CD14-positive monocyte (primary cell): ENCODE results near the gene ZNF585A. TPM values are rescaled to one million over a fixed set of nuclear protein-coding genes. Genes with fewer than 3 reads are reported as not detected.
"Not testable (repeated sequence)": the region's sequence is repeated elsewhere in the genome, so short reads cannot be mapped to it uniquely, and the experiment has no call there.

Source experiments
- DNase-seq, 3 donors: peaks; one replicate each; pipeline ENCODE4 v3.0.0-alpha.2; 2011 to 2022
- H2AFZ ChIP-seq: 2 replicates; pipeline ENCODE4 v1.6.0; 2012; ENCODE audit warnings: mild to moderate bottlenecking, low read depth, low read length, inconsistent platforms; ENCODE audit not compliant: insufficient read depth, poor library complexity, severe bottlenecking
- H3K27ac ChIP-seq, 2 donors: 1 replicate in 1 of 2; 2 replicates in 1 of 2; pipeline ENCODE4 v1.5.1; 2012 to 2013; ENCODE audit warnings: low read length in 2 of 2, control low read depth in 1 of 2, inconsistent platforms in 1 of 2, low read depth in 1 of 2, mild to moderate bottlenecking in 1 of 2
- H3K27me3 ChIP-seq, 2 donors: one replicate each; pipeline versions ENCODE4 v1.6.0 to v1.6.1; 2011 to 2013; ENCODE audit warnings: low read length in 2 of 2; ENCODE audit not compliant: control insufficient read depth in 2 of 2, insufficient read depth in 2 of 2
- H3K36me3 ChIP-seq, 2 donors: replicated peaks in 1 of 2; 1 replicate in 1 of 2; 2 replicates in 1 of 2; pipeline versions ENCODE4 v1.5.1 to v1.6.1; 2012 to 2013; ENCODE audit warnings: low read length in 2 of 2, control low read depth in 1 of 2, inconsistent platforms in 1 of 2, mild to moderate bottlenecking in 1 of 2; ENCODE audit not compliant: insufficient read depth in 2 of 2, control insufficient read depth in 1 of 2
- H3K4me1 ChIP-seq, 2 donors: 1 replicate in 1 of 2; 2 replicates in 1 of 2; pipeline versions ENCODE4 v1.5.1 to v1.6.1; 2012 to 2013; ENCODE audit warnings: low read length in 2 of 2, control low read depth in 1 of 2, inconsistent platforms in 1 of 2, mild to moderate bottlenecking in 1 of 2, moderate library complexity in 1 of 2; ENCODE audit not compliant: insufficient read depth in 2 of 2, control insufficient read depth in 1 of 2
- H3K4me2 ChIP-seq: replicated peaks from 2 replicates; pipeline ENCODE3; 2012; ENCODE audit warnings: low read length, moderate library complexity, mild to moderate bottlenecking; ENCODE audit not compliant: poor library complexity, severe bottlenecking; ENCODE audit errors: extremely low read depth
- H3K4me3 ChIP-seq, 3 experiments: fragments of 200-600 bp in 1 of 3; sonication (generic) in 1 of 3; replicated peaks in 1 of 3; 1 replicate in 2 of 3; 2 replicates in 1 of 3; pipeline ENCODE4 v1.5.1; 2011 to 2013; ENCODE audit warnings: low read length in 3 of 3, mild to moderate bottlenecking in 3 of 3, control low read depth in 2 of 3, low read depth in 2 of 3, inconsistent platforms in 1 of 3, moderate library complexity in 1 of 3
- H3K79me2 ChIP-seq: 2 replicates; pipeline ENCODE4 v1.6.0; 2012; ENCODE audit warnings: mild to moderate bottlenecking, control low read depth, inconsistent platforms, low read length, moderate library complexity; ENCODE audit not compliant: insufficient read depth
- H3K9ac ChIP-seq: 2 replicates; pipeline ENCODE4 v1.6.0; 2017; ENCODE audit warnings: low read length, mild to moderate bottlenecking; ENCODE audit not compliant: insufficient read depth, poor library complexity, severe bottlenecking
- H3K9me3 ChIP-seq, 2 donors: replicated peaks in 1 of 2; 1 replicate in 1 of 2; 2 replicates in 1 of 2; pipeline versions ENCODE4 v1.5.1 to v1.6.1; 2012 to 2013; ENCODE audit warnings: low read length in 2 of 2, control low read depth in 1 of 2; ENCODE audit not compliant: control insufficient read depth in 1 of 2, insufficient read depth in 1 of 2
- H4K20me1 ChIP-seq: 2 replicates; pipeline ENCODE4 v1.6.0; 2012; ENCODE audit warnings: mild to moderate bottlenecking, low read length, control low read depth, moderate library complexity; ENCODE audit not compliant: insufficient read depth
- H3K27ac Mint-ChIP-seq, 7 donors: one replicate each; pipeline ENCODE4 v1.8.0; 2020; ENCODE audit warnings: mild to moderate bottlenecking in 7 of 7, mixed read lengths in 7 of 7, moderate library complexity in 6 of 7, inconsistent platforms in 2 of 7
- H3K27me3 Mint-ChIP-seq, 3 donors: one replicate each; pipeline ENCODE4 v1.8.0; 2021 to 2022; ENCODE audit warnings: low read depth in 3 of 3, mild to moderate bottlenecking in 3 of 3, mixed read lengths in 3 of 3, moderate library complexity in 3 of 3, inconsistent platforms in 1 of 3
- H3K36me3 Mint-ChIP-seq, 2 donors: one replicate each; pipeline ENCODE4 v1.8.0; 2020; ENCODE audit warnings: mixed read lengths in 2 of 2, inconsistent platforms in 1 of 2, mild to moderate bottlenecking in 1 of 2
- H3K4me1 Mint-ChIP-seq: one replicate; pipeline ENCODE4 v1.8.0; 2020; ENCODE audit warnings: mild to moderate bottlenecking, mixed read lengths
- H3K4me3 Mint-ChIP-seq, 2 donors: one replicate each; pipeline ENCODE4 v1.8.0; 2020; ENCODE audit warnings: mild to moderate bottlenecking in 2 of 2, mixed read lengths in 2 of 2, moderate library complexity in 1 of 2
- H3K9me3 Mint-ChIP-seq, 7 donors: one replicate each; pipeline ENCODE4 v1.8.0; 2020 to 2022; ENCODE audit warnings: mixed read lengths in 7 of 7, mild to moderate bottlenecking in 6 of 7, moderate library complexity in 6 of 7, inconsistent platforms in 2 of 7
- CTCF ChIP-seq: fragments of 200-600 bp; IDR thresholded peaks from one replicate; pipeline ENCODE4 v1.8.0; 2022; ENCODE audit warnings: antibody characterized with exemption, mild to moderate bottlenecking
- WGBS: methylation state at CpG from one replicate; pipeline ENCODE4 v1.1.5; 2013; ENCODE audit warnings: missing lambda C conversion rate; ENCODE audit not compliant: insufficient coverage; 5-methylcytosine and 5-hydroxymethylcytosine counted together
- intact Hi-C, 2 donors: fragments of 100-400 bp; cut with micrococcal nuclease; formaldehyde crosslinking; loops; one replicate each; pipeline versions ENCODE4 v1.15.0 to v1.15.1; 2023
- polyA plus RNA-seq, 3 donors: library from polyadenylated mRNA; depleted of rRNA in 1 of 3; unstranded in 2 of 3; stranded (reverse) in 1 of 3; fragments of 300-500 nt in 2 of 3; fragments of >200 nt in 1 of 3; fragmentation: Illumina TruSeq in 2 of 3; gene quantifications; 1 replicate in 2 of 3; 2 replicates in 1 of 3; pipeline ENCODE4 v1.2.3, GENCODE V29; 2012 to 2021

Gene ZNF585A
- polyA plus RNA-seq, 3 donors: 6.4 to 25.5 (median 23.2) TPM

DNA sequence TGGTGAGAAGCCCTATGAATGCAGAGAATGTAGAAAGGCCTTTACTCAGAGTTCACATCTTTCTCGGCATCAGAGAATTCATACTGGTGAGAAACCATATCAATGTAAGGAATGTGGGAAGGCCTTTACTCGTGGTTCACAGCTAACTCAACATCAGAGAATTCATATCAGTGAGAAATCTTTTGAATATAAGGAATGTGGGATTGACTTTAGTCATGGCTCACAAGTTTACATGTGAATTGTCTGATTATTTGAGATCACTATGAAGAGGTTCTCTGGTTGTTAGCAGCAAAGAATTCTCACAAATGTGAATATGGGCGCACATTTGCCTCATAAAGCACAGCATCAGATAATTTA is 43.7 kb downstream of the ZNF585A start:
- Histone ChIP-seq H3K36me3 (peaks cover 0 to 22% of the 10 kb centered on the region in 2 donors), H4K20me1 (no peaks in the 10 kb centered on the region), H3K9ac (no peak overlapping the region), H3K27ac (no peak overlapping the region), H3K4me1 (no peaks in the 10 kb centered on the region), H3K79me2 (no peaks in the 10 kb centered on the region), H3K9me3 (peaks cover 45 to 100% of the 10 kb centered on the region in 2 donors), H2AFZ (no peak overlapping the region), H3K27me3 (no peaks in the 10 kb centered on the region), H3K4me3 (peak overlapping the region in 1 of 3 experiments; percentile 43), H3K4me2 (no peak overlapping the region)
- no CpG with 5 or more reads among the region's 3 CpGs for WGBS
- intact Hi-C loops: no loop called here
- Mint-ChIP-seq H3K4me3 (no peak overlapping the region), H3K27ac (no peak overlapping the region), H3K4me1 (no peaks in the 10 kb centered on the region), H3K27me3 (no peaks in the 10 kb centered on the region), H3K36me3 (peaks cover 4 to 9% of the 10 kb centered on the region in 2 donors), H3K9me3 (peaks cover 62 to 97% (median 88%) of the 10 kb centered on the region in 7 donors)
- TF ChIP-seq CTCF: no peak
- DNase-seq: no peak

GRCh38 chr19:37127999-37128820 is 44.3 kb downstream of the ZNF585A start:
- H3K4me1 Mint-ChIP-seq: no peaks in the 10 kb centered on the region
- Histone ChIP-seq H3K4me2 (no peak overlapping the region), H3K36me3 (peaks cover 0 to 22% of the 10 kb centered on the region in 2 donors), H3K4me3 (peak overlapping the region in 1 of 3 experiments; percentile 43), H3K9ac (no peak overlapping the region), H3K79me2 (no peaks in the 10 kb centered on the region), H3K4me1 (no peaks in the 10 kb centered on the region), H4K20me1 (no peaks in the 10 kb centered on the region), H3K27ac (no peak overlapping the region), H3K9me3 (peaks cover 45 to 100% of the 10 kb centered on the region in 2 donors), H3K27me3 (no peaks in the 10 kb centered on the region), H2AFZ (no peak overlapping the region)
- WGBS: no CpG with 5 or more reads among the region's 12 CpGs
- no peak for DNase-seq
- peaks cover 56 to 97% (median 88%) of the 10 kb centered on the region in 7 donors for H3K9me3 Mint-ChIP-seq
- H3K27ac Mint-ChIP-seq: no peak overlapping the region
- H3K36me3 Mint-ChIP-seq: peaks cover 4 to 9% of the 10 kb centered on the region in 2 donors
- H3K27me3 Mint-ChIP-seq: no peaks in the 10 kb centered on the region
- no peak for TF ChIP-seq CTCF
- intact Hi-C loops: no loop called here
- H3K4me3 Mint-ChIP-seq: no peak overlapping the region

DNA sequence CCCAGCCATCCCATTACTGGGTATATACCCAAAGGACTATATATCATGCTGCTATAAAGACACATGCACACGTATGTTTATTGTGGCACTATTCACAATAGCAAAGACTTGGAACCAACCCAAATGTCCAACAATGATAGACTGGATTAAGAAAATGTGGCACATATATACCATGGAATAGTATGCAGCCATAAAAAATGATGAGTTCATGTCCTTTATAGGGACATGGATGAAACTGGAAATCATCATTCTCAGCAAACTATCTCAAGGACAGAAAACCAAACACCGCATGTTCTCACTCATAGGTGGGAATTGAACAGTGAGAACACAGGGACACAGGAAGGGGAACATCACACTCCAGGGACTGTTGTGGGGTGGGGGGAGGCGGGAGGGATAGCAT is 50.4 kb downstream of the ZNF585A start:
- DNase-seq, H2AFZ ChIP-seq, H3K9ac ChIP-seq, H3K27me3 Mint-ChIP-seq, H3K4me1 Mint-ChIP-seq, H3K4me1 ChIP-seq, H3K36me3 Mint-ChIP-seq, H3K4me3 ChIP-seq, H3K79me2 ChIP-seq, H3K27me3 ChIP-seq, intact Hi-C loops, H3K36me3 ChIP-seq, H3K27ac ChIP-seq, H3K4me2 ChIP-seq, H4K20me1 ChIP-seq, H3K27ac Mint-ChIP-seq, H3K4me3 Mint-ChIP-seq: not testable (repeated sequence)
- peaks cover 44 to 80% (median 74%) of the 10 kb centered on the region in 7 donors for H3K9me3 Mint-ChIP-seq
- WGBS: no CpG with 5 or more reads among the region's 3 CpGs
- peaks cover 22 to 51% of the 10 kb centered on the region in 2 donors for H3K9me3 ChIP-seq
